KMS-11 (cell line): ENCODE measurements around the gene EFHC1.

Source experiments
- H2AFZ ChIP-seq: fragments of 200-600 bp; sonication (generic); 2 replicates; pipeline ENCODE4 v1.6.1; 2016; ENCODE audit warnings: antibody characterized with exemption, mixed run types, low read depth
- H3K27ac ChIP-seq: fragments of 200-600 bp; sonication (generic); 2 replicates; pipeline ENCODE4 v1.6.1; 2016; ENCODE audit warnings: mild to moderate bottlenecking, mixed run types
- H3K27me3 ChIP-seq: fragments of 200-600 bp; sonication (generic); 2 replicates; pipeline ENCODE4 v1.6.1; 2017; ENCODE audit warnings: mild to moderate bottlenecking, low read depth, mixed run types, moderate library complexity; ENCODE audit not compliant: insufficient read depth
- H3K36me3 ChIP-seq: fragments of 200-600 bp; sonication (generic); 2 replicates; pipeline ENCODE4 v1.6.1; 2017; ENCODE audit warnings: mild to moderate bottlenecking, mixed run types; ENCODE audit not compliant: insufficient read depth
- H3K4me1 ChIP-seq: fragments of 200-600 bp; sonication (generic); 2 replicates; pipeline ENCODE4 v1.6.1; 2016; ENCODE audit warnings: mild to moderate bottlenecking, low read depth, mixed run types; ENCODE audit not compliant: poor library complexity, severe bottlenecking
- H3K4me2 ChIP-seq: fragments of 200-600 bp; sonication (generic); 2 replicates; pipeline ENCODE4 v1.7.0; 2016; ENCODE audit warnings: mild to moderate bottlenecking, mixed run types
- H3K4me3 ChIP-seq: fragments of 200-600 bp; sonication (generic); IDR thresholded peaks from 2 replicates; pipeline ENCODE4 v1.6.1; 2017; ENCODE audit warnings: low read depth, low read length, mixed read lengths; ENCODE audit not compliant: insufficient read depth
- H3K79me2 ChIP-seq: fragments of 200-600 bp; sonication (generic); 2 replicates; pipeline ENCODE4 v1.6.1; 2016; ENCODE audit warnings: low read depth, mixed run types; ENCODE audit not compliant: insufficient read depth
- H3K9ac ChIP-seq: fragments of 200-600 bp; sonication (generic); 2 replicates; pipeline ENCODE4 v1.6.1; 2016; ENCODE audit warnings: mild to moderate bottlenecking, mixed run types
- H4K20me1 ChIP-seq: fragments of 200-600 bp; sonication (generic); 2 replicates; pipeline ENCODE4 v1.6.1; 2016; ENCODE audit warnings: mild to moderate bottlenecking, mixed run types; ENCODE audit not compliant: insufficient read depth
- TF ChIP-seq, protein P1 (sequence below): fragments of 200-600 bp; sonication (generic); conservative IDR thresholded peaks from 2 replicates; pipeline ENCODE4 v1.6.1; 2017; ENCODE audit warnings: low read depth, mild to moderate bottlenecking, antibody characterized with exemption, low read length, moderate library complexity, mixed read lengths

Gene EFHC1

DNA sequence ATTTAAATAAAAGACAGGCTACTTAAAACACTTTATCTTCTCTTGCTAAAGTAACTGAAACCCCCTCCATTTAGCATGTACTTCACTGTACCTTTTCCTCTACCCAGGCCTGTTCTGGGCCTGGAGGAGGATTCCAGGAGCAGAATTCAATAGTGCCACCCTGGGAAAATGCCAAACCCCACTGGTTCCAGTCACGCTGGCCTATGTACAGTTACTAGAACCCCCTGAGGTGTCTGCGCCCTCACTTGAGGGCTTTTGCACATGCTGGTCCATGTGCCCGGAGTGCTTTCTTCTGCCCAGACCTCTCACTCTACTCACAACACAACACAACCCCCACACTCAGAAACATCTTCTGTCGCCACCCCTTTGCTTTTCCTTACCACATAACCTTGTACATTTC is 111.3 kb downstream of the EFHC1 start:
- no peaks in the 10 kb centered on the region for H3K27me3 ChIP-seq
- H3K79me2 ChIP-seq: peaks cover 73% of the 10 kb centered on the region
- H4K20me1 ChIP-seq: no peaks in the 10 kb centered on the region
- H3K27ac ChIP-seq: peak overlapping the region; percentile 84
- TF ChIP-seq, protein P1, sequence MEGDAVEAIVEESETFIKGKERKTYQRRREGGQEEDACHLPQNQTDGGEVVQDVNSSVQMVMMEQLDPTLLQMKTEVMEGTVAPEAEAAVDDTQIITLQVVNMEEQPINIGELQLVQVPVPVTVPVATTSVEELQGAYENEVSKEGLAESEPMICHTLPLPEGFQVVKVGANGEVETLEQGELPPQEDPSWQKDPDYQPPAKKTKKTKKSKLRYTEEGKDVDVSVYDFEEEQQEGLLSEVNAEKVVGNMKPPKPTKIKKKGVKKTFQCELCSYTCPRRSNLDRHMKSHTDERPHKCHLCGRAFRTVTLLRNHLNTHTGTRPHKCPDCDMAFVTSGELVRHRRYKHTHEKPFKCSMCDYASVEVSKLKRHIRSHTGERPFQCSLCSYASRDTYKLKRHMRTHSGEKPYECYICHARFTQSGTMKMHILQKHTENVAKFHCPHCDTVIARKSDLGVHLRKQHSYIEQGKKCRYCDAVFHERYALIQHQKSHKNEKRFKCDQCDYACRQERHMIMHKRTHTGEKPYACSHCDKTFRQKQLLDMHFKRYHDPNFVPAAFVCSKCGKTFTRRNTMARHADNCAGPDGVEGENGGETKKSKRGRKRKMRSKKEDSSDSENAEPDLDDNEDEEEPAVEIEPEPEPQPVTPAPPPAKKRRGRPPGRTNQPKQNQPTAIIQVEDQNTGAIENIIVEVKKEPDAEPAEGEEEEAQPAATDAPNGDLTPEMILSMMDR: no peak
- peak overlapping the region; percentile 90 for H3K4me2 ChIP-seq
- no peak overlapping the region for H3K4me3 ChIP-seq
- no peaks in the 10 kb centered on the region; the same call in 1 of the 2 replicates for H3K36me3 ChIP-seq
- H3K9ac ChIP-seq: no peak overlapping the region
- H2AFZ ChIP-seq: no peak overlapping the region
- peaks cover 98% of the 10 kb centered on the region for H3K4me1 ChIP-seq

DNA sequence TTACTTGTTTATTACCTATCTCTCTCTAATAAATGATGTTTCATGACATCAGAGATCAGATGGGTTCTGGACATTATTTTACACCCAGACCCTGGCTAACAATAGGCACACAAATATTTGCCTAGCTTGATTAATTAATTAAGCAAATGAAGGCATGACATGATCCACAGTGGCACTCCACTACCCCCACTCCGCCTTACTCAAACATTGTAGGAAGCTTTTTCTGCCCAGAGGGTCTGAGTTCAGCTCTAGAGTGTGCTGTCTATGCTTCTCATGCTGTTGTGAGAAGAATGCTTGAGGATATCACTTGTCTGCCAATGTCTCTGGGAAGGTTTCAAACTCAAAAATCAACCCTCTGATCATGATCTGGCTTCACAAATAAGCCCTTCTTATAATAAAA is 111.7 kb downstream of the EFHC1 start:
- Histone ChIP-seq H3K27ac (peak overlapping the region; percentile 84), H3K4me2 (peak overlapping the region; percentile 90), H3K36me3 (no peaks in the 10 kb centered on the region; the same call in 1 of the 2 replicates), H3K27me3 (no peaks in the 10 kb centered on the region), H3K79me2 (peaks cover 69% of the 10 kb centered on the region), H2AFZ (no peak overlapping the region), H3K9ac (no peak overlapping the region), H4K20me1 (no peaks in the 10 kb centered on the region), H3K4me3 (no peak overlapping the region), H3K4me1 (peaks cover 98% of the 10 kb centered on the region)
- TF ChIP-seq, protein P1: no peak

DNA sequence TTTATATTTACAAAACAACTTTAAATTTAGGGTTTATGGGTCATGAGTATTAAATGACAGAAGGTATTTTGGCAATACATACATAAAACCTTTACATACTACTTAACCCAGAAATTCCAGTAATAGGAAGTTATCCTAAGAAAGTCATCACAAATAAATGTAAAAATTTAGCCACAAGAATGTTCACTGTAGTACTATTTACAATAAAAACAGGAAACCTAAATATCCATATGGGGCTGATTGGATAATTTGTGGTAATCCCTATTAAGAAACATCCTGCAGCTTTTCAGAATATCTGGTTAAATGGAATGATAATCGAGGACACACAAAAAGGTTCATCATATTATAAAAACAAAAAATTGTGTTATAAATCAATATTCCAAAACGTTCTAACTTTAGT is 112.3 kb downstream of the EFHC1 start:
- Histone ChIP-seq H4K20me1 (no peaks in the 10 kb centered on the region), H3K4me2 (peak overlapping the region; percentile 90), H3K27ac (peak overlapping the region; percentile 84; the same call in 1 of the 2 replicates), H2AFZ (no peak overlapping the region), H3K4me1 (peaks cover 98% of the 10 kb centered on the region), H3K79me2 (peaks cover 64% of the 10 kb centered on the region), H3K27me3 (no peaks in the 10 kb centered on the region), H3K36me3 (no peaks in the 10 kb centered on the region; the same call in 1 of the 2 replicates), H3K4me3 (no peak overlapping the region), H3K9ac (no peak overlapping the region)
- TF ChIP-seq, protein P1: no peak

DNA sequence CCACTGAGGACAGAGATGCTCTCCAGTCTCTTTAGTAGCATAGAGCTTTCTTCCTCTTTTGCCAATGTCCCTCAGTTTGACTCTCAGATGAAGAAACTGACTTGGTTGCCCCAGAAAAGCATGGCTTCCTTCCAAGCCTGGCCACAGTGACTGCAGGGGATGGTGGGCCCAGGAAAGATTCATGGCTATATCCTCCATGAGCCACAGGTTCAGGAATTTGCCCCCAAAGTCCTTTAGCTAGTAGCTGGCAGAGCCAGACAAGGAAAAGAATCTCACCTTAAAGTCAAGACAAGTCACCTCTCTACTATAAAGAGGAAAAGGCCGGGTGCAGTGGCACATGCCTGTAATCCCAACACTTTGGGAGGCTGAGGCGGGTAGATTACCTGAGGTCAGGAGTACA is 113.3 kb downstream of the EFHC1 start:
- Histone ChIP-seq H3K4me1 (peaks cover 98% of the 10 kb centered on the region), H3K36me3 (no peaks in the 10 kb centered on the region; the same call in 1 of the 2 replicates), H3K27ac (peak overlapping the region; percentile 94), H3K9ac (no peak overlapping the region), H2AFZ (no peak overlapping the region), H3K79me2 (peaks cover 62% of the 10 kb centered on the region), H3K27me3 (no peaks in the 10 kb centered on the region), H3K4me3 (no peak overlapping the region), H3K4me2 (peak overlapping the region; percentile 22; the same call in 1 of the 2 replicates), H4K20me1 (no peaks in the 10 kb centered on the region)
- TF ChIP-seq, protein P1: no peak
